ENCODE measurements around the gene GNL1. TPM values are rescaled to one million over a fixed set of nuclear protein-coding genes. Genes with fewer than 3 reads are reported as not detected.
A peak's percentile ranks its signal among the peaks of the same experiment; 100 is the strongest.

The GNL1 gene, protein sequence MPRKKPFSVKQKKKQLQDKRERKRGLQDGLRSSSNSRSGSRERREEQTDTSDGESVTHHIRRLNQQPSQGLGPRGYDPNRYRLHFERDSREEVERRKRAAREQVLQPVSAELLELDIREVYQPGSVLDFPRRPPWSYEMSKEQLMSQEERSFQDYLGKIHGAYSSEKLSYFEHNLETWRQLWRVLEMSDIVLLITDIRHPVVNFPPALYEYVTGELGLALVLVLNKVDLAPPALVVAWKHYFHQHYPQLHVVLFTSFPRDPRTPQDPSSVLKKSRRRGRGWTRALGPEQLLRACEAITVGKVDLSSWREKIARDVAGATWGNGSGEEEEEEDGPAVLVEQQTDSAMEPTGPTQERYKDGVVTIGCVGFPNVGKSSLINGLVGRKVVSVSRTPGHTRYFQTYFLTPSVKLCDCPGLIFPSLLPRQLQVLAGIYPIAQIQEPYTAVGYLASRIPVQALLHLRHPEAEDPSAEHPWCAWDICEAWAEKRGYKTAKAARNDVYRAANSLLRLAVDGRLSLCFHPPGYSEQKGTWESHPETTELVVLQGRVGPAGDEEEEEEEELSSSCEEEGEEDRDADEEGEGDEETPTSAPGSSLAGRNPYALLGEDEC
- total RNA-seq, result 10 to 100 TPM; 37.8 to 48.1 (median 45.9) TPM
- long read RNA-seq, donor 1, full-length matches to known transcripts, result 43 of 90 reads
- long read RNA-seq, donor 1, partial matches to known transcripts, result 23 of 90 reads
- long read RNA-seq, donor 1, other reads (novel, unspliced or antisense), result 24 of 90 reads
- long read RNA-seq, donor 2, full-length matches to known transcripts, result 6 of 8 reads
- long read RNA-seq, donor 2, partial matches to known transcripts, result 1 of 8 reads
- long read RNA-seq, donor 2, other reads (novel, unspliced or antisense), result 1 of 8 reads

DNA sequence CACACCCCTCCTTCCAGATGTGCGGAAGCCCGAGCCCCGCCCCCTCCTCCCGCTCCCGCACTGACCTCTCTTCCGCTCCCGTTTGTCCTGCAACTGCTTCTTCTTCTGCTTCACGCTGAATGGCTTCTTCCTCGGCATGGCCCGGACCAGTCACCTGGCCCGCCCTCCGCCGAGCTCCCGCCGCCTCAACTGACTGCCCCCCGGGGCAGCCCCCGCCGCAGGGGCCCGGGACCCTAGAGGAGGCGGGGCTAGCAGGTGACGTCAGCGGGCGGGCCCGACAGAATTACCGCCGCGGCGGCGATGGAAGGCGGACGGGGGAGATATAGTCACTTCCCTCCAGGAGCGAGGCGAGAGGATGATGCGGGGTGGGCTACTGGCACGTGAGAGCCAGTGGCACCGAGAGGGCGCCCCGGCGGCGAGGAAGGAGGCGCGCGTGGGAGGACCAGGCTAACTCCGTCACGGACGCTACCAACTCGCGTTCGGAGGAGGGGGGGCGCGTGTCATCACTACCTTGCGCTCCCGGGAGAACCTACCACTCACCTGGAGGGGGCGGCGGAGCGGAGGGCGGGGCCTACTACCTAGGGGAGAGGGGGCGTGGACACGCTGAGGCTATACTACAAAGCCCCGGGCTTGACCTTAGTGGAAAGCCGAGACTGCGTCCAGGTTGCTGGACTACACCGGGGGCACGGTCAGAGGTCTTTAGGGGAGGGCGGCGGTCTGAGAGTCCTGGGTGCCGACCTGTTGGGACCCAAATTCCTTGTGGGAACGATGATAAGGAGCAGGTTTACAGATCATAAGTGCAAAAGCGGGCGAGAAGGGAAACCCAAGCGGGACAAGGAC lies at the start of gene GNL1:
TSS of gene GNL1 (minus strand) at position 424 of the 840 bp plus-strand sequence. CDS start at position 138, 286 bp downstream.
- intact Hi-C loops (cut with DNase I, micrococcal nuclease), result no loop called here
- no peaks in the 10 kb centered on the region for H3K36me3 ChIP-seq (ENCODE audit: low read depth)
- peaks cover 9% of the 10 kb centered on the region for H3K4me1 ChIP-seq (ENCODE audit: low read depth)
- H3K4me3 ChIP-seq, result peak within 1 kb of the TSS; percentile 80
- peak; percentile 96 for ATAC-seq
- DNase-seq, result peak; percentile 99
- H3K9me3 ChIP-seq, result no peaks in the 10 kb centered on the region
- TF ChIP-seq, protein P1, sequence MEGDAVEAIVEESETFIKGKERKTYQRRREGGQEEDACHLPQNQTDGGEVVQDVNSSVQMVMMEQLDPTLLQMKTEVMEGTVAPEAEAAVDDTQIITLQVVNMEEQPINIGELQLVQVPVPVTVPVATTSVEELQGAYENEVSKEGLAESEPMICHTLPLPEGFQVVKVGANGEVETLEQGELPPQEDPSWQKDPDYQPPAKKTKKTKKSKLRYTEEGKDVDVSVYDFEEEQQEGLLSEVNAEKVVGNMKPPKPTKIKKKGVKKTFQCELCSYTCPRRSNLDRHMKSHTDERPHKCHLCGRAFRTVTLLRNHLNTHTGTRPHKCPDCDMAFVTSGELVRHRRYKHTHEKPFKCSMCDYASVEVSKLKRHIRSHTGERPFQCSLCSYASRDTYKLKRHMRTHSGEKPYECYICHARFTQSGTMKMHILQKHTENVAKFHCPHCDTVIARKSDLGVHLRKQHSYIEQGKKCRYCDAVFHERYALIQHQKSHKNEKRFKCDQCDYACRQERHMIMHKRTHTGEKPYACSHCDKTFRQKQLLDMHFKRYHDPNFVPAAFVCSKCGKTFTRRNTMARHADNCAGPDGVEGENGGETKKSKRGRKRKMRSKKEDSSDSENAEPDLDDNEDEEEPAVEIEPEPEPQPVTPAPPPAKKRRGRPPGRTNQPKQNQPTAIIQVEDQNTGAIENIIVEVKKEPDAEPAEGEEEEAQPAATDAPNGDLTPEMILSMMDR (IDR thresholded peaks at IDR 0.05), result no peak

DNA sequence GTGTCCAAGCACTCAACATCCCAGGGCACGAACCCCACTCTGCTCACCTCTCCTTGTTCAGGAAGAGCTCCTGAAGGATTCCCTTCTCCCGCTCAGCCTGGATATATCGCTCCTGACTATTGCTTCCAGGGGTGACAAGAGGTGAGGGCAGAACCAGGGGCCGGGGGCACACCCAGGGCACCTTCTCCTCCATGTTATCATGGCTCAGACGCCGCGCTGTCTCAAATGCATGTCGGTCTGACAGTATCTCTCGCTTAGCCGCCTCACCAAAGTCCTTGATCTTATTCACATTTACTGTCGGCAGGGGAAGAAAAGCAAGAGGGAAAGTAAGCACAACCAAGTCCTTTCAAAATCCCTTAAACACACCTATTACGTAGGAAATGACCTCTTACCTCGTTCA lies 47.7 kb upstream of the GNL1 start:
- intact Hi-C loops (cut with DNase I, micrococcal nuclease), result loop anchor here in 1 of 2 donors (10.0 kb wide), 1 partner anchor 59 kb away; no protein-coding TSS in a partner anchor
- no peaks in the 10 kb centered on the region for H3K9me3 ChIP-seq
- no peaks in the 10 kb centered on the region for H3K4me1 ChIP-seq (ENCODE audit: low read depth)
- TF ChIP-seq, protein P1 (IDR thresholded peaks at IDR 0.05), result no peak
- ATAC-seq (no peak), DNase-seq (no peak)
- no peak overlapping the region for H3K4me3 ChIP-seq
- peaks cover 37% of the 10 kb centered on the region for H3K36me3 ChIP-seq (ENCODE audit: low read depth)

DNA sequence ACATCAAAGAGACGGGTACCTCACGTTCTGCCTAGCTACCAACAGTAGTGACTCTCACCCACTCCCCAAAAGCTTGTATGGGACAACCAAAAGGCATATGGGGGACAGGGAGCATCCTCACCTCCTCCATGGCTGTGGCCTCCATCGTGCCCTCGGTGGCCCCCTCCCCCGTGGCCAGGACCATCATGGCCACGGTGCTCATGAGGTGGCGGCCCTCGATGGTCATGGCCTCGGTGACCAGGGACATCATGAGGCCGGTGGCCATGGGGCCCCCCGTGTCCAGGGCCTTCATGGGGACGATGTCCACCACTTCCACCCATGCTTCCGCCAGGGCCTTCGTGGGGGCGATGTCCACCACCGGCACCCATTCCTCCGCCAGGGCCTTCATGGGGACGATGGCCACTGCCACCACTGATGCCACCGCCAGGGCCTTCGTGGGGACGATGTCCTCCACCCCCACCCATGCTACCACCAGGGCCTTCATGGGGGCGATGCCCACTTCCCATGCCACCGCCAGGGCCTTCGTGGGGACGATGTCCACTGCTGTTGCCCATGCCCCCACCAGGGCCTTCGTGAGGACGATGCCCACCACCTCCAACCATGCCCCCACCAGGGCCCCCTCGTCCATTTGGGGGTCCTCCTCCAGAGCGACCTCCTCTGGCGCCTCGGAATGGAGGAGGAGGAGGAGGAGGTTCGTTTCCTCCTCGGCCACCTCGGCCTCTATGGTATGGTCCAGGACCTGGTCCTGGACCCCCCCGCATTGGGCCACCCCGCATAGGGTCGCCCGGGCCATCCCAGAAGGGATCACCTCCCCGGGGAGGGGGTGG lies 45.7 kb upstream of the GNL1 start:
- intact Hi-C loops (cut with DNase I, micrococcal nuclease), result loop anchor here in 1 of 2 donors (10.0 kb wide), 1 partner anchor 57 kb away; no protein-coding TSS in a partner anchor
- Histone ChIP-seq H3K9me3 (no peaks in the 10 kb centered on the region), H3K4me3 (no peak overlapping the region), H3K4me1 (ENCODE audit: low read depth) (no peaks in the 10 kb centered on the region), H3K36me3 (ENCODE audit: low read depth) (peaks cover 37% of the 10 kb centered on the region)
- ATAC-seq, result no peak
- TF ChIP-seq, protein P1 (IDR thresholded peaks at IDR 0.05), result no peak
- DNase-seq, result no peak

GRCh38 chr6:30601436-30601814 lies 45.1 kb upstream of the GNL1 start:
- no peak overlapping the region for H3K4me3 ChIP-seq
- DNase-seq (no peak), ATAC-seq (no peak)
- no peaks in the 10 kb centered on the region for H3K4me1 ChIP-seq (ENCODE audit: low read depth)
- no peaks in the 10 kb centered on the region for H3K9me3 ChIP-seq
- TF ChIP-seq, protein P1 (IDR thresholded peaks at IDR 0.05), result no peak
- peaks cover 37% of the 10 kb centered on the region for H3K36me3 ChIP-seq (ENCODE audit: low read depth)
- intact Hi-C loops (cut with DNase I, micrococcal nuclease), result loop anchor here in 1 of 2 donors (10.0 kb wide), 1 partner anchor 57 kb away; no protein-coding TSS in a partner anchor

All from mucosa of descending colon (tissue), 3 donors.